GM18502 (cell line): ENCODE measurements around the gene PRKAG1.
A peak's percentile ranks its signal among the peaks of the same experiment; 100 is the strongest.

Source experiments
- ATAC-seq: cut with Tn5 transposase; IDR thresholded peaks from one replicate; pipeline ENCODE4 v1.9.1; 2021; ENCODE audit warnings: mild to moderate bottlenecking; ENCODE audit not compliant: unreplicated experiment, poor library complexity

Gene PRKAG1

GRCh38 chr12:49015196-49015595 is 3.4 kb downstream of the PRKAG1 start:
- ATAC-seq = no peak

GRCh38 chr12:49014547-49014946 is 4.0 kb downstream of the PRKAG1 start:
- ATAC-seq = no peak

GRCh38 chr12:49013428-49013827 is 5.1 kb downstream of the PRKAG1 start:
- ATAC-seq = no peak

GRCh38 chr12:49012739-49013138 is 5.8 kb downstream of the PRKAG1 start:
- ATAC-seq = no peak

- no peak for ATAC-seq
Measured at GRCh38 chr12:49010092-49010668, 8.4 kb downstream of the PRKAG1 start.

- no peak for ATAC-seq
Measured at GRCh38 chr12:49008943-49009342, 9.6 kb downstream of the PRKAG1 start.

- no peak for ATAC-seq
Measured at GRCh38 chr12:49000346-49000745, 18.2 kb downstream of the PRKAG1 start.

- peak; percentile 45 for ATAC-seq
Measured at GRCh38 chr12:48999371-49000131, 19.0 kb downstream of the PRKAG1 start, which contains the start of gene DDN. Gene DDN (minus strand): TSS chr12:48999375. CDS start chr12:48999287, 88 bp downstream.

- ATAC-seq = peak; percentile 26
Measured at GRCh38 chr12:48998497-48999353, 19.9 kb downstream of the PRKAG1 start.

GRCh38 chr12:48997719-48998496 is 20.7 kb downstream of the PRKAG1 start:
- peak; percentile 43 for ATAC-seq

GRCh38 chr12:48996794-48997718 is 21.5 kb downstream of the PRKAG1 start:
- ATAC-seq = no peak

GRCh38 chr12:48995086-48995879 is 23.3 kb downstream of the PRKAG1 start:
- ATAC-seq = no peak

GRCh38 chr12:48994224-48995085 is 24.1 kb downstream of the PRKAG1 start:
- ATAC-seq = no peak

GRCh38 chr12:48993787-48994186 is 24.8 kb downstream of the PRKAG1 start:
- no peak for ATAC-seq

- ATAC-seq = no peak
Measured at GRCh38 chr12:48991247-48992050, 27.1 kb downstream of the PRKAG1 start.

GRCh38 chr12:48990552-48990951 is 28.0 kb downstream of the PRKAG1 start:
- no peak for ATAC-seq
